Cardiac fibroblast (primary cell): ENCODE measurements around the gene ZNF423.

Experiments
- DNase-seq, 2 donors: peaks; one replicate each; pipeline versions ENCODE4 v3.0.0 to v3.0.0-alpha.2; 2010; ENCODE audit warnings: low read depth in 2 of 2
- H3K4me3 ChIP-seq, 2 donors: replicated peaks in 1 of 2; 1 replicate in 1 of 2; 2 replicates in 1 of 2; pipeline ENCODE4 v1.5.1; 2011; ENCODE audit warnings: low read depth in 2 of 2, low read length in 2 of 2, mild to moderate bottlenecking in 2 of 2, moderate library complexity in 1 of 2
- TF ChIP-seq, protein P1 (sequence below): IDR thresholded peaks from one replicate; pipeline ENCODE4 v1.5.1; 2011; ENCODE audit warnings: low read depth, mild to moderate bottlenecking, low read length, inconsistent platforms

ZNF423 gene

DNA sequence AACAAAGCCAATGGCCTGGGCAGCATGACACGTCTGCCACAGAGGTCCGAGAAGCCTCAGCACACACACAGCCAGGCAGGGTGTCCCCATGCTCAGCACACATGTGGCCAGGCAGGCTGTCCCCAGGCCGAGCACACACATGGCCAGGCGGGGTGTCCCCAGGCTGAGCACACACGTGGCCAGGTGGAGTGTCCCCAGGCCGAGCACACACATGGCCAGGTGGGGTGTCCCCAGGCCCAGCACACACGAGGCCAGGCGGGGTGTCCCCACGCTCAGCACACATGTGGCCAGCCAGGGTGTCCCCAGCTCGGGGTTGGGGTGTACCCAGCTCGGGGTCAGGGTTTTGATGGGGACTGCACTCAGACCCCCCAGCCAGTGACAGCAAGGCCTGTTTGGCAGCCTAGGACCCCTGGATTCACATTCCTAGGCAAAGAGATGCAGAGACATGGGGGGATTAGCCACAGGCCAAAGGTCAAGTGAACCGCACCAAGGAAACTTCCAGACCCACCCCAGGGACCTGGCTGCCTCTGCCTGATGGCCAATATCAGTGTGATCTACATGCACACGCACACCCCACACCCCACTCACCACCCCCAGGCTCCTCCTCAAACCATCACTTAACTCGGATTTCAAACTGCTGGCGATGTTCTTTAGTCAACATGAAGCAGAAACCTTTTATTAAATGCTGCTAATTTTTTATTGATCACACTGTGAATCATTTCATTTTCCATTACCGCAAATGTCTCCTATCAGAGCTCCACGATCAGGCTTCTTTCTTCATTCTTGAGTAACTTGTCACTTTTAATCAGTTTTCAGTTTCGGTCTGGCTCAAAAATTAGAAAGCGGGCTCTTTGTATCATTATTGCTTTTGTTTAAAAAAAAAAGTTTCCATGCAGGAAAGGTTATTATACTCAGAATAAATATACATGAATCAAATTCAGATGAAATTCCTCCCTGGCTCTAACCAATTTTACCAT is 111.4 kb downstream of the ZNF423 start:
- DNase-seq = no peak
- TF ChIP-seq, protein P1, sequence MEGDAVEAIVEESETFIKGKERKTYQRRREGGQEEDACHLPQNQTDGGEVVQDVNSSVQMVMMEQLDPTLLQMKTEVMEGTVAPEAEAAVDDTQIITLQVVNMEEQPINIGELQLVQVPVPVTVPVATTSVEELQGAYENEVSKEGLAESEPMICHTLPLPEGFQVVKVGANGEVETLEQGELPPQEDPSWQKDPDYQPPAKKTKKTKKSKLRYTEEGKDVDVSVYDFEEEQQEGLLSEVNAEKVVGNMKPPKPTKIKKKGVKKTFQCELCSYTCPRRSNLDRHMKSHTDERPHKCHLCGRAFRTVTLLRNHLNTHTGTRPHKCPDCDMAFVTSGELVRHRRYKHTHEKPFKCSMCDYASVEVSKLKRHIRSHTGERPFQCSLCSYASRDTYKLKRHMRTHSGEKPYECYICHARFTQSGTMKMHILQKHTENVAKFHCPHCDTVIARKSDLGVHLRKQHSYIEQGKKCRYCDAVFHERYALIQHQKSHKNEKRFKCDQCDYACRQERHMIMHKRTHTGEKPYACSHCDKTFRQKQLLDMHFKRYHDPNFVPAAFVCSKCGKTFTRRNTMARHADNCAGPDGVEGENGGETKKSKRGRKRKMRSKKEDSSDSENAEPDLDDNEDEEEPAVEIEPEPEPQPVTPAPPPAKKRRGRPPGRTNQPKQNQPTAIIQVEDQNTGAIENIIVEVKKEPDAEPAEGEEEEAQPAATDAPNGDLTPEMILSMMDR = no peak

DNA sequence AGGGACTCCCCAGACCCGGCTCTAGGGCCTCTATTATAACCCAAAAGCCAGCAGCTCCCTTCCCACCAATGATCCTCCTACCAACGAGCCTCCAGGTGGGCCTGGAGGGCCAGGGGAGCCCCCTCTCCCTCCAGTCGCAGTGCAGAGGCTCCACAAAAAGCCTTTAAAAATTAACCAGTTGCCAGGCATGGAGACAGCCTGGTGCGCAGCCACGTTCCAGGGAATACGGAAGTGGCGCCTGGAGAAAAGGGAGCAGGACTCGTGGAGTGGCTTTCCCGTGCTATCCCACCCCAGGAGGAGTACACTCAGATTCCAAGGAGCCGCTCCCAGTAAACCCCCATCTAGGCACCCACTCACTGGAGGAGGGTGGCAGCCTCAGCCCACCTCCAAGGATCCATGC is 112.3 kb downstream of the ZNF423 start:
- no peak overlapping the region for H3K4me3 ChIP-seq
- TF ChIP-seq, protein P1 = no peak
- DNase-seq = no peak

More for the DNA sequence above, 111.4 kb downstream of the ZNF423 start:
- H3K4me3 ChIP-seq = no peak overlapping the region

DNA sequence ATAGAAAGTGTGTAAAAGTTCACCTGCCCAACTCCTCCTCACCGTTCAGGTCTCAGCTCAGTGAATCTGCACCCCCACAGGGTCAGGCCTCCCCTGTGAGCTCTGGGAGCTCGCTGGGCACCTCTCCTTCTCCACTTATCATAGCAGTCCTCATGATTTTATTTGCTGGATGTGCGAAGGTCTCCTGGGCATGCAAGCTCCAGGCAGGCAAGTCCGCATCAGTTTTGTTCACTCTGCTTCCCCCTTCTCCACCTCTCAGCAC is 112.8 kb downstream of the ZNF423 start:
- no peak for DNase-seq
- H3K4me3 ChIP-seq = no peak overlapping the region
- TF ChIP-seq, protein P1 = no peak

DNA sequence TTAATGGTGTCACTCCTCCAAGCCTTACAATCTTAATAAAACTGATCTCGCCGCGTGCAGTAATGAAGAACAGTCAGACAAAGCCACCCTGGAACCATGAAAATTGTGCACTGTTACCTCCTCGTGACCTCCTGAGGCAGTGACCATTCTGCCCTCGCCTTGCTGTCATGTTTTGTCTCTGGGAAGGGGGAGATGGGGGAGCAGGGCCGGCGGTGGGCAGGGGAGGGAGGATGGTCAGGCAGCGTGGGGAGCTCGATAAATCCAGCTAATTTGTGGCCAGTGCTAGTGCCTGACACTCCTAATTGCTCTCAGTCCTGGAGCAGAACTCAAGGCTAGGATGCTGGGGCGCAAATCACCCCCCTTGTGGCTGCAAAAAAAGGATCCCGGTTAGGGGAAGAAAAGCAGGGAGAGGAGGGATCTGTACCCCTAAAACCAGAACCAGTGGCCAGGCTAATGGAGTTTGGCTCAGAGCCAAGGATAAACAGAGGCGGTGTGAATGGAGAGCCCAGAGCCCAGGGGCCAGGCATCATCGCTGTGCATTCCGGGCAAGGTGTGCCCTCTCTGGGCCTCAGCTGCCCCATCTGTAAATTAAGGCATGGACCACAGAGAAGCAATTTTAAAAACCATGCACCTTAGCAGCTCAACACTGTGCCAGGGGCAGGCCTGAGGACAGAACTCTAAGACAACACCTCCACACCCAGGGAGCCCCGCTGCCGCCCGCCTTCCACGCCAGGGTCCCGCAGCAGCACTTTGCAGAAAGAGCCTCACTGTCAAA is 113.3 kb downstream of the ZNF423 start:
- DNase-seq = no peak
- no peak overlapping the region for H3K4me3 ChIP-seq
- TF ChIP-seq, protein P1 = no peak

DNA sequence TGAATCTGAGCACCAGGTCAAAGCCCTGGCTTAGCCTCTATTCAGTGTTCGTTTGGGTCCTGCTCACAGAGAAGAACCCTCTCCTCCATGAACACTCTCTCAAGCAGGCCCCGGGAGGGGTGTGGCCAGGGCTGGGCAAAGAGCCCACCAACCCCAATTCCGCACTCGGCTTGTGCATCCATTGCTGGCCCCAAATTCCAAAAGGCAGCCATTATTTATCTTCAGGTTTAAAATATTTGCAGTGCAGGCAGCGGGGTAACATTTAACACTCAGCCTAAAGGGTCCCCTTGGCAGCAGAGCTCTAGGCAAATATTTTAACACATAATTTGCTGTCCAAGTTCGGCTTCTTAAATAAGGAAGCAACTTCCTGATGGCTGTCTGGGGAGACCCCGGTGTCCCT is 115.7 kb downstream of the ZNF423 start:
- no peak for DNase-seq
- TF ChIP-seq, protein P1 = no peak
- H3K4me3 ChIP-seq = no peak overlapping the region

- no peak overlapping the region for H3K4me3 ChIP-seq
- TF ChIP-seq, protein P1 = no peak
- no peak for DNase-seq
These were observed 116.5 kb downstream of the ZNF423 start for GRCh38 chr16:49739381-49739780.
